Activated CD4-positive, alpha-beta memory T cell treated with anti-CD3 and anti-CD28 coated beads, Interleukin-2, amount 10 ng/mL, durations not matched to agents 7 days and 5 days (primary cell): ENCODE data around the gene LTO1. TPM values are rescaled to one million over a fixed set of nuclear protein-coding genes. Genes with fewer than 3 reads are reported as not detected.

Experiments
- CTCF ChIA-PET: fragments of 350-600 bp; sonication (Branson Sonifier 250); formaldehyde crosslinking; loops from one replicate; lab custom pipeline; 2021; ENCODE audit warnings: antibody characterized with exemption, inconsistent platforms; lab: Charles Lee
- POLR2A ChIA-PET: fragments of 350-600 bp; sonication (Branson Sonifier 250); formaldehyde crosslinking; loops from one replicate; lab custom pipeline; 2021; ENCODE audit warnings: antibody characterized with exemption; lab: Charles Lee
- DNase-seq: peaks from one replicate; pipeline ENCODE4 v3.0.0-alpha.2; 2020
- H3K27ac Mint-ChIP-seq: one replicate; pipeline ENCODE4 v1.8.0; 2021; ENCODE audit warnings: mild to moderate bottlenecking, mixed read lengths
- H3K27me3 Mint-ChIP-seq: one replicate; pipeline ENCODE4 v1.8.0; 2021; ENCODE audit warnings: mixed read lengths
- H3K36me3 Mint-ChIP-seq: one replicate; pipeline ENCODE4 v1.8.0; 2021; ENCODE audit warnings: low read depth, mixed read lengths
- H3K4me1 Mint-ChIP-seq: one replicate; pipeline ENCODE4 v1.8.0; 2021; ENCODE audit warnings: mixed read lengths
- H3K4me3 Mint-ChIP-seq: one replicate; pipeline ENCODE4 v1.8.0; 2021; ENCODE audit warnings: mild to moderate bottlenecking, mixed read lengths
- H3K9me3 Mint-ChIP-seq: one replicate; pipeline ENCODE4 v1.8.0; 2021; ENCODE audit warnings: mixed read lengths
- total RNA-seq, 2 experiments: library from RNA; stranded (reverse); gene quantifications; one replicate each; pipeline ENCODE4 v1.2.3, GENCODE V29; 2021

Gene LTO1
- total RNA-seq, 2 experiments from 2014 or later, result 23.4 to 25.5 TPM

DNA sequence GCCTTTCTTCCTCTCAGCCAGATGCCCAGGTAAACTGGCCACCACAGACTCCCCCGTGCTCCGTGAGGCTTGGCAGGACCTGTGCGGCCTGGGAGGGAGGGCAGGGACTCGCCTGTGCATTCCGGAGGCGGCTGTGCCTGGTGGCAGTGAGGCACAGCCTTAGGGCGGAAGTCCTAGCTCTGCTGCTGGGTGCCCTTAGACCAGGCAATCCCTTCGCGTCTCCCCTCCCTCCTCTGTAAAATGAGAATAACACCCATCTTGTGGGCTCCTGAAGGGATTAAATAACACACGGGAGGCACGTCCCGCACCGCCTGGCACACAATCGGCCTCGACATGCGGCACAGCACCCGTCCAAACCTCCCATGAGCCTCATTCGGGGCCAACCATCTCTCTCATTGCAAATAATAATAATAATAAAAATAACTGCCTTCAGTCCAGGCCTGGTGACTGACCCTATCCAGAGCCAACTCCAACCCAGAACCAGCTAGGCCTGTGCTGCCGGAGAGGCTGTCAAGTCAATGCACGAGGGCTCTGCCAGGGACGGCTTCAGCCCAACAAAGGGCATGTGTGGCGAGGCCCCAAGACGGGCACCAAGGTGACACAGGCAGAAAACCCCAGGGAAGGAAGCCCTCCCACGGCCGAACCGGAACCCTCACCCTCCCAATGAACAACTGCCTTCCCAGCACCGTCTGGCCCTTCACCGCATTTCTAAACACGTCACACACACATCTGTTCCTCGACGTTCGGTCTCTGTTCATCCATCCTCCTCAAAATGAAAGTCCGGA lies 8.2 kb downstream of the LTO1 start:
- Mint-ChIP-seq H3K36me3 (peaks cover 15% of the 10 kb centered on the region), H3K27ac (no peak overlapping the region), H3K4me1 (peaks cover 8% of the 10 kb centered on the region), H3K4me3 (no peak overlapping the region), H3K9me3 (no peaks in the 10 kb centered on the region), H3K27me3 (no peaks in the 10 kb centered on the region)
- POLR2A ChIA-PET, result no interaction called here
- CTCF ChIA-PET, result interaction anchor here (1.0 kb wide), 1 partner anchor 7 kb away, joined by 3 read pairs; no protein-coding TSS in a partner anchor
- no peak for DNase-seq

DNA sequence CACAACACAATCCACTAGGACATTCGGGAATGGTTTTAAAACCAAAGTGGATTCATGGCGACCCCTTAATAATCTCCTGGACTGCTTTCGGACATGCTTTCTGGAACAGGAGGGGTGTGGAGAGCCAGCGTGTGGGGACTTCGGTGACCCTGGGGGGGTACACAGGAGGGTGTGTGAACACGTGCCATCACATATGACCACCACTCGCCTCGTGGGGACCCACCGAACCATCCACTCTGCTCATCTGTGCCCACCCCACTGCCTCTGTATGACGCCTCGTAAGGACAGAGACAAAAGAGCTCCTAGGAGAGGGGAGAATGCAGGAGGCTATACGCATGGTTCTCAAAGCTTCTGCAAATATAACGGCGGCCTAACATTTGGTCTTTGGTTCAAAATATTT lies 8.9 kb downstream of the LTO1 start:
- H3K36me3 Mint-ChIP-seq, result peaks cover 15% of the 10 kb centered on the region
- H3K9me3 Mint-ChIP-seq, result no peaks in the 10 kb centered on the region
- no peak for DNase-seq
- no peak overlapping the region for H3K27ac Mint-ChIP-seq
- H3K4me3 Mint-ChIP-seq, result no peak overlapping the region
- ChIA-PET POLR2A (no interaction called here), CTCF (interaction anchor here (1.0 kb wide), 1 partner anchor 8 kb away, joined by 3 read pairs; no protein-coding TSS in a partner anchor)
- H3K27me3 Mint-ChIP-seq, result no peaks in the 10 kb centered on the region
- peaks cover 8% of the 10 kb centered on the region for H3K4me1 Mint-ChIP-seq

DNA sequence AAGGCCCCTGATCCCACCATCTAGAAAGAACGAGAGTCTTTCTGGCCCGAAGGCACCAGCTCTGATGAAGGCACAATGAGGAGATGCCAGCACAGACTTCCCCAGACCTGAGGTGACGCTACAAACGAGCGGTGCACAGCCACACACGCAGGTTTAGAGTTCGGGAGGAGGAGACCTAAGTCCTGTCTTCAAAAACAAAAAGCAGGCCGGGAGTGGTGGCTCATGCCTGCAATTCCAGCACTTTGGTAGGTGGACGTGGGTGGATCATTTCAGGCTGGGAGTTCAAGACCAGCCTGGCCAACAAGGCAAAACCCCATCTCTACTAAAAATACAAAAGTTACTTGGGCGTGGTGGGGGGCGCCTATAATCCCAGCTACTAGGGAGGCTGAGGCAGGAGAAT lies 9.5 kb downstream of the LTO1 start:
- H3K27me3 Mint-ChIP-seq, result no peaks in the 10 kb centered on the region
- no peak overlapping the region for H3K27ac Mint-ChIP-seq
- peaks cover 8% of the 10 kb centered on the region for H3K4me1 Mint-ChIP-seq
- no peak overlapping the region for H3K4me3 Mint-ChIP-seq
- H3K36me3 Mint-ChIP-seq, result peaks cover 14% of the 10 kb centered on the region
- CTCF ChIA-PET, result no interaction called here
- POLR2A ChIA-PET, result no interaction called here
- DNase-seq, result no peak
- no peaks in the 10 kb centered on the region for H3K9me3 Mint-ChIP-seq

DNA sequence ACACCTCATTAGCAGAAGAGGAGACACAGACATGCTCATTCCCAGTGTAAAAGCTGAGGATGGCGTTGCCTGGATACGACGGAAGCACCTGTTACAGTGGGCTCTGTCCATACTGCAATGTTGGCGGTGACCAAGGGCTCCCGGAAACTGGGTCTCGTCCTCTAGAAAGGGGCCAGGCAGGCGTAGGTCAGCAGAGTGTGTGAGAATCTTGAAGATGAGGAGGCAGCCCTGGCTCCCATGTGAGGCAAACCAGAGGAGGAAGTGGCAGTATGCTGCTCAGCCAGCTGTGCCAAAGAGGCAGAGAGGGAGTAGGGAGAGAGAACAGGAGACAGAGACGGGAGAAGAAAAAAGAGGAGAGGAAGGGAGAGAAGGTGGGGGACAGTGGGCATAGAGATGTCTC lies 10.3 kb downstream of the LTO1 start:
- H3K36me3 Mint-ChIP-seq, result peaks cover 7% of the 10 kb centered on the region
- CTCF ChIA-PET, result no interaction called here
- no peak for DNase-seq
- POLR2A ChIA-PET, result interaction anchor here (1.2 kb wide), 1 partner anchor 10 kb away, joined by 4 read pairs; the partner anchor contains the start of gene LTO1
- H3K4me1 Mint-ChIP-seq, result peaks cover under 1% of the 10 kb centered on the region
- H3K9me3 Mint-ChIP-seq, result no peaks in the 10 kb centered on the region
- no peak overlapping the region for H3K4me3 Mint-ChIP-seq
- no peak overlapping the region for H3K27ac Mint-ChIP-seq
- H3K27me3 Mint-ChIP-seq, result no peaks in the 10 kb centered on the region

DNA sequence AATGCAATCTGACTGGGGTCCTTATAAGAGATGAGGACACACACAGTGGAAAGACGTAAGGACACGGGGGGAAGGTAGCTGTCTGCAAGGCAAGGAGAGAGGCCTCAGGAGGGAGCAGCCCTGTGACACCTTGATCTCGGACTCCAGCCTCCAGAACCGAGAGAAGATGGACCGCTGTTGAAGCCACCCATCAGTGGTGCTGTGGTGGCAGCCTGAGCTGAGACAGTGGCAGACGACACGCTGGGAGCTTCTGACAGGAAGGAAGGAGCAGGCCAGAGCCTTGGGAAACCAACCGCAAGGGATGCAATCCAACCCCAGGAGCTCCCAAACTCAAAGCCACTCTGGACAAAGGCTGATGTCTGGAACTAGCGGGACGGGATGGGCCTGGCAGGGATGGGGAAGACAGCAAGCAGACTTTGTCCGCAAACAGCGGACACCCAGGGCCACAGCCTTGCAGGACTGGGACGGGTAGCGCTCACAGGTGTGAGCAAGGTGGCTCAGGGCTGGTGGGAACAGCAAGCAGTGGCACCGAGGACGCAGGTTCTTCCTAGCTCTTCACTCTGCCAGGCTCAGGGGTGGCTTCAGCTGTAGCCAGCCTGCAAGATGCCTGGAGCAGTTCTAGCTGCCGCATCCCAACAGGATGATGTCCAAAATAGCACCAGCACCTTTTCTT lies 10.9 kb downstream of the LTO1 start:
- DNase-seq, result no peak
- H3K4me3 Mint-ChIP-seq, result no peak overlapping the region
- ChIA-PET POLR2A (interaction anchor here (1.2 kb wide), 1 partner anchor 11 kb away, joined by 4 read pairs; the partner anchor contains the start of gene LTO1), CTCF (no interaction called here)
- no peaks in the 10 kb centered on the region for H3K9me3 Mint-ChIP-seq
- no peak overlapping the region for H3K27ac Mint-ChIP-seq
- no peaks in the 10 kb centered on the region for H3K27me3 Mint-ChIP-seq
- H3K36me3 Mint-ChIP-seq, result peaks cover 6% of the 10 kb centered on the region
- no peaks in the 10 kb centered on the region for H3K4me1 Mint-ChIP-seq

DNA sequence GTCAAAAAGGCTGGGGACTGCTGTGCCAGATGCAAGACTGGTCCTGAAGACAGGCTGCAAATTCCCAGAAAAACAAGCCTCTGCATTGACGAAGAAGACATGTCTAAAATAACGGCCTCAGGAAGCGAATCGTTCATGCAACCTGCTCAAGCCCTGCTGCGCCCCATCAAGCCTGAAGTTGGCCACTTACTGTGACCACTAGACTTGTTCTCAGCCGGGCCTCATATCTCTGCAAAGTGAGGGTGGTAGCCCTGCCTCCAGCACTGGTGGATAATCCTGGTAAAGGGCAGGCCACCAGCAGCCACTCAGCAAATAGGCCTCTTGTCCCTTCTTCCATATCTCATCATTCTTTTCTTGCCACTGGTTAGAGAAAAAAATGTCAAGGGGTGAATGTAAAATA lies 11.8 kb downstream of the LTO1 start:
- Mint-ChIP-seq H3K36me3 (peaks cover 3% of the 10 kb centered on the region), H3K4me1 (no peaks in the 10 kb centered on the region), H3K4me3 (no peak overlapping the region), H3K27me3 (no peaks in the 10 kb centered on the region), H3K9me3 (no peaks in the 10 kb centered on the region), H3K27ac (no peak overlapping the region)
- no peak for DNase-seq
- POLR2A ChIA-PET, result no interaction called here
- CTCF ChIA-PET, result no interaction called here

GRCh38 chr11:69662806-69663205 lies 12.3 kb downstream of the LTO1 start:
- H3K9me3 Mint-ChIP-seq, result no peaks in the 10 kb centered on the region
- no peaks in the 10 kb centered on the region for H3K27me3 Mint-ChIP-seq
- DNase-seq, result no peak
- no peak overlapping the region for H3K4me3 Mint-ChIP-seq
- peaks cover 3% of the 10 kb centered on the region for H3K36me3 Mint-ChIP-seq
- no peaks in the 10 kb centered on the region for H3K4me1 Mint-ChIP-seq
- ChIA-PET CTCF (interaction anchor here (1.8 kb wide), 1 partner anchor 8 kb away, joined by 5 read pairs; no protein-coding TSS in a partner anchor), POLR2A (no interaction called here)
- no peak overlapping the region for H3K27ac Mint-ChIP-seq

GRCh38 chr11:69662021-69662698 lies 13.0 kb downstream of the LTO1 start:
- no peak for DNase-seq
- H3K4me1 Mint-ChIP-seq, result no peaks in the 10 kb centered on the region
- no peak overlapping the region for H3K4me3 Mint-ChIP-seq
- peaks cover 3% of the 10 kb centered on the region for H3K36me3 Mint-ChIP-seq
- no peaks in the 10 kb centered on the region for H3K9me3 Mint-ChIP-seq
- POLR2A ChIA-PET, result interaction anchor here (1.4 kb wide), 1 partner anchor 12 kb away, joined by 4 read pairs; the partner anchor contains the start of gene LTO1
- H3K27ac Mint-ChIP-seq, result no peak overlapping the region
- no peaks in the 10 kb centered on the region for H3K27me3 Mint-ChIP-seq
- CTCF ChIA-PET, result interaction anchor here (1.0 to 1.8 kb wide), 3 partner anchors 8 to 369 kb away, joined by 3 to 5 read pairs (median 5); no protein-coding TSS in a partner anchor

DNA sequence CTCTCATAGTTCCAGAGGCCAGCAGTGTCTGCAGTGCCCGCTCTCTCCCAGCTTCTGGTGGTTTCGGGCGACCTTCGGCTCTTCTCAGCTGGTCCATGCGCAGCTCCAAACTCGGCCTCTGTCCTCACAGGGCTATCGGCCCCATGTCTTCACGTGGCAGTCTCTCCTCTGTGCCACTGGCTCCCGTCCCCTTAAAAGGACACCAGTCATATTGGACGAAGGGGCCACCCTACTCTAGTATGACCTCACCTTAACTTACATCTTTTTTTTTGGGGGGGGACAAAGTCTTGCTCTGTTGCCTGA lies 13.8 kb downstream of the LTO1 start:
- Mint-ChIP-seq H3K4me3 (no peak overlapping the region), H3K9me3 (no peaks in the 10 kb centered on the region), H3K36me3 (peaks cover 3% of the 10 kb centered on the region), H3K27me3 (no peaks in the 10 kb centered on the region), H3K4me1 (no peaks in the 10 kb centered on the region), H3K27ac (no peak overlapping the region)
- DNase-seq, result no peak
- ChIA-PET CTCF (interaction anchor here (1.0 to 1.8 kb wide), 2 partner anchors 9 to 25 kb away, joined by 5 read pairs; no protein-coding TSS in a partner anchor), POLR2A (interaction anchor here (1.4 kb wide), 1 partner anchor 13 kb away, joined by 4 read pairs; the partner anchor contains the start of gene LTO1)

GRCh38 chr11:69660001-69660500 lies 15.1 kb downstream of the LTO1 start:
- Mint-ChIP-seq H3K4me1 (no peaks in the 10 kb centered on the region), H3K36me3 (peaks cover 3% of the 10 kb centered on the region), H3K4me3 (no peak overlapping the region), H3K9me3 (no peaks in the 10 kb centered on the region), H3K27ac (no peak overlapping the region), H3K27me3 (no peaks in the 10 kb centered on the region)
- ChIA-PET POLR2A (interaction anchor here (0.9 kb wide), 1 partner anchor 11 kb away, joined by 3 read pairs; no protein-coding TSS in a partner anchor), CTCF (interaction anchor here (0.7 to 1.1 kb wide), 2 partner anchors 11 to 21 kb away, joined by 3 to 4 read pairs; no protein-coding TSS in a partner anchor)
- no peak for DNase-seq

DNA sequence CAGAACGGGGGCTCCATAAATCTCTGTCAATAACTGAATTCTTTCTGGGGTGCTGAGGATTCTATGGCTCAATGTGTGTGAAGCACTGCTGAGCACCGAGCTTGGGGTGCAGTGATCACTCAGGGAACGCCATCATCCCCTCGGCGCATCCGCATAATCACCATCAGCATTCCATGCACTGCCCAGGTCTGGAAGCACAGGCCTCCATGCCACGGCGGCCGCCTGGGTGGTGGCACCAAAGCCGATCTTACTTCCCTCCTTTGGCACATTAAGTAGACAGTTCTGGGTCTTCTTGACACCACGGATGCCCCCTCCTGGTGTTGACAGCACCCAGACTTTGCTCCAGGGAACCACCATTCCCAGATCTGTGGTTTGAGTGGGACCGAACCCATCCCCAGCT lies 15.6 kb downstream of the LTO1 start:
- no peaks in the 10 kb centered on the region for H3K4me1 Mint-ChIP-seq
- peaks cover 3% of the 10 kb centered on the region for H3K36me3 Mint-ChIP-seq
- DNase-seq, result no peak
- no peak overlapping the region for H3K4me3 Mint-ChIP-seq
- H3K27ac Mint-ChIP-seq, result no peak overlapping the region
- no peaks in the 10 kb centered on the region for H3K9me3 Mint-ChIP-seq
- CTCF ChIA-PET, result interaction anchor here (1.1 kb wide), 1 partner anchor 11 kb away, joined by 4 read pairs; no protein-coding TSS in a partner anchor
- POLR2A ChIA-PET, result no interaction called here
- no peaks in the 10 kb centered on the region for H3K27me3 Mint-ChIP-seq

- H3K4me3 Mint-ChIP-seq, result no peak overlapping the region
- H3K27ac Mint-ChIP-seq, result no peak overlapping the region
- no peak for DNase-seq
- CTCF ChIA-PET, result interaction anchor here (0.7 kb wide), 1 partner anchor 10 kb away, joined by 4 read pairs; no protein-coding TSS in a partner anchor
- no peaks in the 10 kb centered on the region for H3K27me3 Mint-ChIP-seq
- H3K36me3 Mint-ChIP-seq, result no peaks in the 10 kb centered on the region
- H3K4me1 Mint-ChIP-seq, result no peaks in the 10 kb centered on the region
- POLR2A ChIA-PET, result no interaction called here
- no peaks in the 10 kb centered on the region for H3K9me3 Mint-ChIP-seq
Observed at GRCh38 chr11:69658626-69659450, 16.3 kb downstream of the LTO1 start.
